HG02798 (cell line): ENCODE measurements around the gene TBC1D22B.

Experiments used
- ATAC-seq: cut with Tn5 transposase; IDR thresholded peaks from one replicate; pipeline ENCODE4 v1.9.1; 2021; ENCODE audit warnings: mild to moderate bottlenecking; ENCODE audit not compliant: unreplicated experiment, poor library complexity

The TBC1D22B gene

DNA sequence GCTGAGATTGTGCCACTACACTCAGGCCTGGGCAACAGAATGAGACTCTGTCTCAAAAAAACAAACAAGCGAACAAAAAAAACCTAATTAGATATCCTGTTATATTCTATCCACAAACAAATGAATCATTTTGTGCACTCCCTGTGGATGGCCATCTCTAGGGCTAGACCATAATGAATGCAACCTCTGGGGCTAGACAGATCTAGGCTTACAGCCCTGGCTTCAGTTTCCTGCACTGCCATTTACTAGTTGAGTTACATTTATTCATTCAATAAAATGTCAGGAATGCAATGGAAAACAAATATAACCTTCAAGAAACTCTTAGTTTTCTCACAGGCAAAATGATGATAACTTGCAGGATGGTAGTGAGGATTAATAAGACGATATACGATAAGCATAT lies 89.6 kb downstream of the TBC1D22B start:
- no peak for ATAC-seq

DNA sequence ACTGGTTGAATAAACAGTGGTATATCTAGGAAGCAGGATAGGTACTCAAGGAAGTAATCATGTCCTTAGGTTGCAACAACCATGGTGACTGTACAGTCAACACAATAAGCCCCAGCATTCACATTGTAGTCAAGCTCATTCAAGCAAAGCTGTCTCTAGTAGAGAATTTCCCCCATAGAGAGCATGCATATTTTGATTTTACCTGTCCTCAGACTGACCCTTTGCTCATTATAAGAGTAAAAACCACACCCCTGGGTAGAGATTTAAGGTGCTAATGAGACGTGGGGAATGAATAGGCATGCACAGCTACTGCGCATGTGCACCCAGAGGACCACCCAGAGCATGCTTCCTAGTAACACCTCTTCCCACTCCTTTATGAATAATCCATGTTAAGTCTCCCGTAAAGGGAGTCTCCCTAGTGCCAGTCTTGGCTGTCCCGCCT lies 90.1 kb downstream of the TBC1D22B start:
- no peak for ATAC-seq

DNA sequence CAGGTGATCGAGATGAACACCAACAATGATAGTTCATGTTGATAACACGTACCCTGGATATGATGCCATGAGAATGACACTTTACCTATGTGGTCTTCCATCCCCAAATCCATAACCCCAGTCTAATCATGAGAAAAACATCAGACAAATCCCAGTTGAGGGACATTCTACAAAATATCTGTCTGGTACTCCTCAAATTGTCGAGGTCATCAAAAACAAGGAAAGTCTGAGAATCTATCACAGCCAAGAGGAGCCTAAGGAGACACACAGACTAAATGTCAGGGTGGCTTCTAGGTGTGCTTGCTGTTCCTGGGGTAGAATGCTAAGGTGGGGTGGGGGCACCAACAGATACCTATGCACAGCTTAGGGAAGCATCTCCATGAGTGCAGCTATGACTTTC lies 93.5 kb downstream of the TBC1D22B start:
- ATAC-seq = no peak

DNA sequence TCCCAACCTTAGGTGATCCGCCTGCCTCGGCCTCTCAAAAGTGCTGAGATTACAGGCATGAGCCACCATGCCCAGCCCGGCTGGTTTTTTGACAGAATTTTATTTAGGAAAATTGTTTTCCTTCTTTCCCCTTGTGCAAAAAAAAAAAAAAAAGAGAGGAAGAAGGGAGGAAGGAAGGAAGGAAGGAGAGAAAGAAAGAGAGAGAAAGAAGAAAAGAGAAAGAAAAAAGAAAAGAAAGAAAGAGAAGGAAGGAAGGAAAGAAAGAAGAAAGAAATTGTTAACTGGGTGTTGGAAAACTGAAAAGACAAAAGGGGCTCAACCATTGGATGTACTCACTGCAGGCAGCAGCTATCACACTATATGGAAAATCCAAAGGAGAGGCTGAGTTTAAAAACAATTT lies 94.8 kb downstream of the TBC1D22B start:
- ATAC-seq = no peak

DNA sequence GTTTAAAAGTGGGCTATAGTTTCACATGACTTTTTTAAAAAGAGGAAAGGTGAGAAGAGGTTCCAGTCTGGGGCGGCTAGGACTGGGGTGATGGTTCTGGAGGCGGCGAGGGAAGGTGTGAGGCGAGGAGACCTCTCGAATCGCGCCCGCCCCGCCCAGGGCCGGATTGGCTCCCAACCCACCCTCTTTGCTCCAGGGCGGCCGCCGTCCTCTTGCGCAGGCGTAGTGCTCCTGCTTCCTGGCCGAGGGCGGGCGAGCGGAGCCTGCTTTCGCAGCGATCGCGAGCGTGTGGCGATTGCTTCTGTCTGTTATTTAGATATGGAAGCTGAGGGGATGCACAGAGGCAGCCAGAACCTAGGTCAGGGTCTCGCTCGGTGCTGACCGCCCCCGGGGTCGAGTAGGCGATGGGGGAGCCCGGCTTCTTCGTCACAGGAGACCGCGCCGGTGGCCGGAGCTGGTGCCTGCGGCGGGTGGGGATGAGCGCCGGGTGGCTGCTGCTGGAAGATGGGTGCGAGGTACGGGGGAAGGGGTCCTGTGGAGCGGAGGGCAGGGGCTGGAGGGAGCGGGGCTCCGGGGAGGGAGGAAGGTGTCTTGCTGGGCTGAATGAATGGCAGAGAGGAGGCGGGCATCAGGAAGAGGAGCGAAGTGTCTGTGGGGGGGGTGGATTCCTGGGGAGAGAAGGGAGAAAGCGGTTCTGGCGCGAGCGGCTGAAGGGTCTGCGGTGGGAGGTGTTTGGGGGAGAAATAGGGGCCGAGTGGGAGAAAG lies 96.4 kb downstream of the TBC1D22B start, which contains the start of gene RNF8:
TSS of gene RNF8 (plus strand) at position 223 of the 765 bp plus-strand sequence. CDS start at position 405, 182 bp downstream.
- ATAC-seq = peak; percentile 94

DNA sequence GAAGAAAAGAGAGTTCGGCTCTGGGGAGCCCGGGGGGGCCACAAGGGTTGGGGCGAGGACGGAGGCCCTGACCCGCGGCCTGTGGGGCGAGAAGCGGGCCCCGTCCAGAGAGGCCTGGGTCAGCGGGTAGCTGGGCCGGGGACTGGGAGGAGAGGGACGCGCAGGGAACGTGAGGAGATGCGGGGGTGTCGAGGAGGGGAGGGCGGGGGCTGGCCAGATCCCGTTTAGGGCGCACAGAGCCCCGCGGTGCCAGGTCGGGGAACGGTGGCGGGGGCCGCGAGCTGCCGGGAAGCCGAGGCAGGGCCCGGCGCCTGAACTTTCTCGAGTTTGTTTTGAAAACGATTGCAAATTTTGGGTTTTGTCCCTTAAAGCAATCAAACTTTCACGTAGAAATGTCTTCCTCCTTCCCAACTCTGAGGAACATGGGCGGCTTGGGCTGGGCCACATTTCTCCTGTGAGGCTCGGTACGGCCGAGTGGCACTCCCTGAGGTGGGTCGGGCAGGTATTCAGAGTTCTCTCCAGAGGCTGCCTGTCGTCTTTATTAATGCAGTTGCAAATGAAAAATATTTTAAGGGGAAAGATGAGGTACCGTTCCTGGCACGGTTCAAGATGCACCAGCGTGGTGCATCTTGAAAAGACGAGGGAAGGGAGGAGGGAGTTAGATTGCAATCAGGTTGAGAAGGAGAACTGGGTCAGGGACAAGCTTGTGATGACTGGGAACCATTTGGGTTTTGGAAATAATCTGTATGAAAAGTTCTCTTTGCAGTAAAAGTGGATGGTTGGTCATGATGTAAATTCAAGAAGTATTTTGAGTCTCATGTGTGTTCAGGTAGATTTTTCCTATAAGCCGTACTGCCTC lies 97.2 kb downstream of the TBC1D22B start:
- ATAC-seq = no peak

DNA sequence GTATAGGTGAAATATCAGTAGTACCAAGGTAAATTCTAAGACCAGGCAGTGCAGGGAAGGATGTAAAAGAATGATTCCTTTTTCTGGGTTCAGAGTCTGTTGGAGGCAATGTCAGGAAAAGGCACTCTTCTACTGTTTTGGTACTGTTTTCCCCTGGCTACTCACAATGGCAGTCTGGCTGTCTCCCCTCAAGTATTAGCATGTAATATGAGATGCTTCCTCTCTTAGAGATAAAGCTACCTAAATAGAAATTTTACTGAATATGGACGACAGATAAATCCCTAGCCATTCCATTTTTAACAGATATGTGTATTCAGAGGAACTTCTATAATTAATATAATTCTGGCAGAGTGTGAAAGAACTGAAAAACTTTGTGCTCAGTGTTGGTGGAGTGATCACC lies 99.7 kb downstream of the TBC1D22B start:
- no peak for ATAC-seq

DNA sequence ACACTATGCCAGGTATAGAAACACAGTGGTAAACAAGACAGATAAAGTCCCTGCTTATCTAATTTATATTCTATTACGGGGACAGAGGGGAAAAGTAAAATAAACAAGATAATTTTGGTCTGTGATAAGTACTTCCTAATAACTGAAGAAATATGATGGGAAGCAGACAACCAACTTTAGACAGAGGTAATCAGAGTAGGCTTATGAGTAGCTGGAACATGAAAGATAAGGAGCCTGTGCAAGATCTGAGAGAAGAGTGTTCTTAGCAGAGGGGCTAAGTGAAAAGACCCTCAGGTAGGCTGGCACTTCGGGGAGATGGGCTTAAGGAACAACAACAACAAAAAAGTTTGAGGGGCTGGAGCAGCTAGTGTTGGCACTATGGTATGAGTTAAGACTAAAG lies 100.3 kb downstream of the TBC1D22B start:
- ATAC-seq = no peak

DNA sequence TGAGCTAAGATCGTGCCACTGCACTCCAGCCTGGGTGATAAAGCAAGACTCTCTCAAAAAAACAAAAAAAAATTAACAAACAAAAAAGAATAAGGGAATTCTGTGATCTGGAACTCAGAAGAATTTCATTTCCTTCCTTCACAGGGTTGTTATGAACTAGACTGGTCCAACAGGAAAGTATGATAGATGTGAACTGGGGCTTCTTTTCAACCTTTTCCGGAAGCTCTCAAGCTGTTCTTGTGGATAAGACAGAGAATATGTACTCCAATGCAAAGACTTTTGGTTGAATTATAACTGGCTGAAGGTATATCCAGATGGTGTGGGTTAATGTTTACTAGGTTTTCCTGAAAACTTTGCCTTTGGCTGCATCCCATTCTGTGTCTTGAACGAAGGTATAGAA lies 101.5 kb downstream of the TBC1D22B start:
- no peak for ATAC-seq

DNA sequence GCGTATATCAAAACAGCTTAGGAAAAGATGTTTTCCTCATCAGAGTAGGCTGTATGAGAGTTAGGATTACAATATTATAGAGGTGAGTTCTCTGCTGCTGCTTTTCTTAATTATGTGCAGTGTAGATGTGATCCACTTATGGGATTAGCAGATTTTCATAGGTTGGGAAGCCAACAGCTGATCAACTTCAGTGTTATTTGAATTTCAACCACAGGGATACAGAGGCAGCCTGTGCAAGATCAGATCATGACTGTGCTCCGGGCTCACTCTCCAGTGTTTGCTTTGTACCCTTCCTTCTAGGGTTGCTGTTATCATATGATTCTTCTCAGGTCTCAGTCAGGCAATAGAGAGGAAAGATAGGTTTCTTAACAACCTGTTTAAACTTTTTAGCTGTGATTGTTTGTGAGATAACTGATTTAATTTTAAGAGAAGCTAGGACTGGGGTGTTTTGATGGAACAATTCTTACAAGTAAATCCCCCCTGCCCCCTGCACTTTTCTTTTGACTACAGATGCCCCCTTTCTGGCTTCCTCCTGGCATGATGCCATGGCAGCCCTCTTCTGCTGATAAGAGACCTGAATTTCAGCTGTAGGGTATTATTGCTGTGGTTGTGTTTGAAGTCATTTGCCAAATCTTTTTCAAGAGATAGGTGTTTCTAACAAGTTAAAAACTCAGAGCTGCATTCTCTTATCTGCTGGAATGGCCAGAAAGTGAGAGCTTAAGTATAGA lies 104.7 kb downstream of the TBC1D22B start:
- ATAC-seq = no peak

DNA sequence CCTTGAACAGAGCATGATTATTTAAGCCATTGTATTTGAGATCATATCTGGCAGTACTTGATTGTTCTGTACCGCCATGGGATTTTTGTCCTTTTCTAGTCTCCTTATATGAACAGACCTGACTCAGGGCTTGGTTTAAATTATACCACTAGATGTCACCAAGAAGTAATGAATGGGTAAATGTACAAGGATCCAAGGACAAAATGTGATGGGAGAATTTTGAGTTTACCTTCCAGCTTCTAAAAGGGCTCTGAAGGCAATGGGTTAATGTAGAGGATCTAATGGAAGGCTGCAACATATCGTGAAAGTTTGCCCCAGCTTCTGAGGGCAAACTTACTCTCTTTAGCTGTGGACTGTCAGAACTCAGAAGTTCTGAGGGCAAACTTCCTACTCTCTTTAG lies 108.2 kb downstream of the TBC1D22B start:
- no peak for ATAC-seq

DNA sequence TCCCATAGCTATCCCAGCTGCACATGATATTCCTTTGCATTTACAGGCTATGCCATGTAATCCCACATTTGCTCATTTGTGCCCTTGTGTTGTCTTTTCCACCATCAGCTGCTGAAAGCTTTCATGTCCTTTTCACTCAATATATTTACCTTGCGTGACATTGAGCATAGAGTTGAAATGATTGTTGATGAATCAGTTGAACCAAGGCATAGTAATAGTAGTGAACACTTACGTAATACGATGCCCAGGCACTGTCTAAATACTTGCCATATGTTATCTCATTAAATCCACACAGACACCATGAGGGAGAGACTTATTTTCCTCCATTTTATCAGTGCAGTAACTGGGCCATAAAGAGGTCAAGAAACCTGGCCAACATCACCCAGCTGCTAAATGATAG lies 109.3 kb downstream of the TBC1D22B start:
- no peak for ATAC-seq

DNA sequence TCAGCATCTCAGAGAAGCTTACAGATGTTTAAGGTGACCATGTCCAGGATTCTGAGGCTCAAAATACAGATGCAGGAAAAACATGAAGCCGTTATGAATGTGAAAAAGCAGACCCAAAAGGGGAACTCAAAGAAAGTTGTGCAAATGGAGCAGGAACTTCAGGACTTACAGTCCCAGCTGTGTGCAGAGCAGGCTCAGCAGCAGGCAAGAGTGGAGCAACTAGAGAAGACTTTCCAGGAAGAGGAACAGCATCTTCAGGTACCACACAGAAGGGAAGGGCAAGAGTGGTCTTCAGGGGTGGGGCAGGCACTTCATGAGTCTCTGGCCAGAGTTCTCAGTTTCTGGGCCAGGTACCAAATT lies 111.4 kb downstream of the TBC1D22B start:
- ATAC-seq = no peak

DNA sequence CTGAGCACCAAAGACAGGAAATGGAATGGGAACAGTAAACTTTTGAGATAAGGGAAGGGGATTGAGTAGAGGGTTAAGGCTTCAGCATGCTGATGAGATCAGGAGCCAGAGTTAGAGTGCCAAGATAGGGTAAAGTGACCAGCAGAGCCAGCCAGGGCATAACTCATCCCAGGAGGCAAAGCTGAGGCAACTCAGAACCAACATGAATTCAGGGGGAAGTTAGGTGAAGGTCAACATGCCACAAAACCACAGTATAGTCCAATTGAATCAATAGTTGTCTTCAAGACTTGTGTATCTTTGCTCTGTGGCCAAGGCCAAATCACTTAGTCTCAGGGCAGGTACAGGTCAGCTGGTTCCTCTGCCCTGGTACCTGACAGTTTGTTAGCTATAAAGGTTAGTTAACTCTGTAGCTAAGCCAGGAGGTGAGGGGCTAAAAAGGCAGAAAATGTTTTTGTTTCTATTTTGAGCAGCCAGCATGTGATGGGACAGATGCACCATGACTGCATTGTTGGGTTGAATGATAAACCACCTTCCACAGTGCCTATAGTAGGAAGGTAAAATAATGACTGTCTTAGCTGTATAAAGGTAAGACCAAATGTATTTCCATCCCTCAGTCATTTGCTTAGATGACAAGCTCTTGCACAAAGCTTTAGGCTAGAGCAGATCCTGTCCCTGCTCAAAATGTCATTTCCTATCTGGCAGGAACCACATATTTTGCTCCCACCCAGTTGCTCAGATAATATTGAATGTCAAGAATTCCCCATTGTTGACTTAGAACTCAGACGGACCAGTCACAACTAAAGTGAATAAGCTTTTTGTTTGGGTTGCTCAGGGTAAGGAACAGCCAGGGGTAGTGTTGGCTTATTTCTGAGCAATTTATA lies 112.0 kb downstream of the TBC1D22B start:
- no peak for ATAC-seq

DNA sequence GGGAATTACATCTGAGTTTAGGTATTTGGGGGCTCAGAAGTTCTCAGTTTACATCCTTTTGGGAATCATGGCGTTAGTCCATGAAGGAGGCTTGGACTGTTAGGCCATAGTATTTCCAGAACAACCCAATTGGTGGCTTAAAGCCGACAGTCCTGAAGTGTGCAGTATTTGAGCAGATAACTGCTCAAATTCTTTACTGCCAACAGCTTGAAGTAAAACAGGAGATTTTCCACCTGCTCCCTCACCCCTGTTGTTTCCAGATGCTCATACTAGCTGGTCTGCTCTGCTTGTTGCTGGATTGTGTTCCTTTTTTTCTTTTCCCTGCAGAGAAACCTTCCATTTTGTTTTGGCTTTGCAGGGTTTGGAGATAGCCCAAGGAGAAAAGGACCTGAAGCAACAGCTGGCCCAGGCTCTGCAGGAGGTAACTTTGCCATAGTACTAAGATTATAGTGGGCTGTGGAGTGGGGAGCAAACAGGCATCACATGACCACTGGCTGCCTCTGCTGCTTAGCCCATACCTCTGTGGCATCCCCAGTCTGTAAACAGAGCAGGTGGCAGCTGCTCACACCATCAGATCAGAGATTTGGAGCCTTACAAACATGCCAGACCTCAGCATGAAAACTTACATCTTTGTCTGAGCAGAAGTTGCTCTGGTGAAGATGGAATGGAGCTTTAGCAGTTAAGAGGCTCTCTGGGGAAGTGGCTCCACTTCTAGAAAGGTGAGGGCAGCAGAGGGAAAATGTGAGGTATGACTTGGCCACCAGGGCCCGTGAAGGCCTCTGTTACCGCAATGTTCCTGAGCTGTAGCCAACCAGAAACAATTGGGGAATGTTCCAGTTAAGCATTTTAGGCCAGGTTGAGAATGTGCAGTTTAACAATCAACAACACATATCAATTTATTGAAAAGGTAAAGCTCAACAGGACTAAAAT lies 113.8 kb downstream of the TBC1D22B start:
- ATAC-seq = no peak

DNA sequence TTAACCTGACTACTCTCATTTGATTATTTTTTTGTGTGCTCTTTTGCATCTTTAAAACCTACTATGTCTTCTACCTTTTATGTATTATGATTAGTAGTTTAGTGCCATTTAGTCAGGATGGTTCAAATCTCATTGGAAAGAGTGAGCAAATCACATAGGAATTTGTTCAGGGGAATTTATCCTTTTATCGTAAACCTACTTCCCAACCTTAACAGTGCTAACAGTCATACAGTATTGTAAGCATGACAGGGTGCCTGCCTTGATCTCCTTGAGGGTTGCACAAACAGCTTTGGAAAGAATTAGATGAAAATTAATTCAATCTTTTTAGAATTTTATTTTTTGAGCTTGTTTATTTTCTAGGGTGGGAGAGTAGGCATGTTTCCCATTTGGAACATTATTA lies 114.5 kb downstream of the TBC1D22B start:
- no peak for ATAC-seq

DNA sequence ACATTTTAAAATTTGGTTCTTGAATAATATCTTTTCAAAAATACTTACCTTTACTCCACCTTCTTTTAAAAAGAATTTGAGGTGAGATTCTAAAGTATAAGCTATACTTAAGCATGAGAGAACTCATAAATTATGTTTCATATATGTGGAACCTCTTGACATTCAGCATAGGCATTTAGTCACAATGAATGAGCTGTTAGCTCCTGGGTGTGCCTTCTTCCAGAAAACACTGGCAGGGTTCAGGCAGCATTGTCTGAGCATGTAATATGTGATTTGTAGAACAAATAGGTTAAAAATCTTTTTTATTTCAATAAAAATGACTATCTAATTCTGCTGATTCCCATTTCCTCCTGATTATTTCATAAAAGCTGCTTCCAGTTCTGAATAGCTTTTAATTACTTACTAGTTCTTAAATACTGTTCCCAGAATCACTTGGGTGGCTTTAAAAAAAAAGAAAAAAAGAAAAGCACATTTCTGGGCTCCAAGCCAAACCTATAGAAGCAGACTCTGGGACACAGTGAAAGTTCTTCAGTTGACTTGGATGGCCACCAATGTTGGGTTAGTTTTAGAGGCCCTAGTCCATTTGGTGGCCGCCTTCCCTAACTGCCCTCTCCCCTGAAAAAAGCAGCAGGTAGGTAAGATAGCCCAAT lies 116.4 kb downstream of the TBC1D22B start:
- no peak for ATAC-seq

DNA sequence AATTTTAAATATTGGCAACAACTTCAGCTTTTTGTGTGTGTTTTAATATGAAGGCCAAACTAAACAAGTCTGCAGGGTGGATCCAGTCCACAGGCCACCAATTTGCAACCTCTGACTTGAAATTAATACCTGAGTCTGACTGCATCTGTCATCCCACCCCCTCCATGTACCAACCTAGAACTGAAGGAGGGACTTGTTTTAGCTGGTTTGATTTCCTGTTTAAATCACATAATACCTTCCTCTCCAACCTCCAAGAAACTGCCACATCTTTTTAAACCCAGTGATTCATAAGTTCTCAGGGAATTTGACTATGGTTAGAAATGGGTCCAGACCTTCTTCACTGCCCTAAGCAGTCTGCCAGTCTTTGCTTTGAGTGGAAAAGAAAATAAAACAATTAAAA lies 117.8 kb downstream of the TBC1D22B start:
- ATAC-seq = no peak
